HG02884 (cell line): ENCODE results near the gene HNRNPA1.

ENCODE experiments used
- ATAC-seq: cut with Tn5 transposase; IDR thresholded peaks from one replicate; pipeline ENCODE4 v1.9.1; 2021; ENCODE audit warnings: mild to moderate bottlenecking, moderate library complexity; ENCODE audit not compliant: unreplicated experiment

HNRNPA1 gene

DNA sequence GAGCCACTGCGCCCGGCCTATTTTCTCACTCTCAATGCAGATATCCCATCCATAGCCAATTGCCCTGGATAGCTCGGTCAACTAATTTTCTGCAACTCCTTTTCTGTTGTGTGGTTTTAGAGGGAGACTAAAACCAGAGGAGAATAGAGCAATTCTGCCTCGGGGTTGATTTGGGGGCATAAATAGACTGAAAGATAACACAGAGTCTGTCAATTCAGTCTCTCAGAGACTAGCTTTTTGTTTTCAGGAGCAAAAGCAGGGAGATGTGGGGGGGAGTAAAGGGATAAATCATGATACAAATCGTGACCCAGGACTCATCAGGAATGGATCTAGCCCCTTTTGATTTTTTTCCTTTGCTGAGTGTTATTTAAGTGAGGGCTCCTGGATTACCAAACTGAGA is 50.9 kb downstream of the HNRNPA1 start:
- no peak for ATAC-seq

DNA sequence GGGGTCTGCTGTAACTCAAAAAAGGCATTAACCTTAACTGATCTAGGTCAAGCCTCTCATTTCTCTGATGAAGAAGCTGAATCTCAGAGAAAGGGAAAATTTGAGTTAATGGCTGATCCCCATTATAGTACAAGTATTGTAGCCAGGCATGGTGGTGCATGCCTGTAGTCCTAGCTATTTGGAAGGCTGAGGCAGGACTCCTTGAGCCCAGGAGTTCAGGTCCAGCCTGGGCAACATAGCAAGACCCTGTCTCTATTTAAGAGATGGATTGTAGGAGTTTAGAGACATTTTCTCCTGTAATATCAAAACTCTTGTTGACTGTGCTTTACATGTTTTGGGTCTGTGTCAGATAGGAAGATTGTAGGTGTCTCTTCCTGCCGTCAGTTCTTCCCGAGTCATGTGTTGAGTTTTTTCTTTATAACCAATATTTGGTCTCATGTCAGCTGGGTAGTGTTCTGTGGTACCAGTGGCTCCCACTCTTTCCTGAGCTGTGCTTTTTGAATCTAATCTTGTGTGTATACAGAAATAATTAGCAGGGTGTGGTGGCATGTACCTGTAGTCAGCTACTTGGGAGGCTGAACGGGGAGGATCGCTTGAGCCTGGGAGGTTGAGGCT is 53.0 kb downstream of the HNRNPA1 start:
- no peak for ATAC-seq
